GM12874 (cell line): Measurements from ENCODE around the gene CYP4V2.

Experiments used
- TF ChIP-seq, protein P1 (sequence below): IDR thresholded peaks from 2 replicates; pipeline ENCODE4 v1.5.1; 2011; ENCODE audit warnings: low read depth, mild to moderate bottlenecking, control low read depth, low read length, moderate library complexity; ENCODE audit not compliant: insufficient read depth

The CYP4V2 gene

DNA sequence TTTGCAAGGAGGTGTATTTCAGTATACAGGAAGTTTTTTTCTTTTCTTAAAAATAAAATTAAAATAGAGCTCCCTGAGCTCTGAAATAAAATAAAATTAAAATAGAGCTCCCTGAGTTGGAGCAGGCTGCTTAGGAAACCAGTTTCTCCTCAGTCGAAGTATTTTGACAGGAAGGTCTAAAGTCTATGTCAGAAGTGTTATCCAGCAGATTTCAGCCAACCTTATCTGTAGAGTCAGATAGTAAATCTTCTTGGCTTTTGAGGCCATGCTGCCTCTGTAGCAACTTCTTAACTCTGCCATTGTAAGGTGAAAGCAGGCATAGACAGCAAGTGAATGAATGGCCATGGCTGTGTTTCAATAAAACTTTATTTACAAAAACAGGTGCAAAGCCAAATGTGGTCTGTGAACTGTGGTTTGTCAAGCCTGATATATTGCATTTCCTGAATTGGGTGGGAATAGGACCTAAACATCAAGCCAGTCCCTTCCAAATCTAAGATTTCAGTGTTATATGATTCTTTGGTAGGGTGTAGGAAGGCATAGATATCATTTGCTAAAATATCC is 26.4 kb downstream of the CYP4V2 start:
- TF ChIP-seq, protein P1, sequence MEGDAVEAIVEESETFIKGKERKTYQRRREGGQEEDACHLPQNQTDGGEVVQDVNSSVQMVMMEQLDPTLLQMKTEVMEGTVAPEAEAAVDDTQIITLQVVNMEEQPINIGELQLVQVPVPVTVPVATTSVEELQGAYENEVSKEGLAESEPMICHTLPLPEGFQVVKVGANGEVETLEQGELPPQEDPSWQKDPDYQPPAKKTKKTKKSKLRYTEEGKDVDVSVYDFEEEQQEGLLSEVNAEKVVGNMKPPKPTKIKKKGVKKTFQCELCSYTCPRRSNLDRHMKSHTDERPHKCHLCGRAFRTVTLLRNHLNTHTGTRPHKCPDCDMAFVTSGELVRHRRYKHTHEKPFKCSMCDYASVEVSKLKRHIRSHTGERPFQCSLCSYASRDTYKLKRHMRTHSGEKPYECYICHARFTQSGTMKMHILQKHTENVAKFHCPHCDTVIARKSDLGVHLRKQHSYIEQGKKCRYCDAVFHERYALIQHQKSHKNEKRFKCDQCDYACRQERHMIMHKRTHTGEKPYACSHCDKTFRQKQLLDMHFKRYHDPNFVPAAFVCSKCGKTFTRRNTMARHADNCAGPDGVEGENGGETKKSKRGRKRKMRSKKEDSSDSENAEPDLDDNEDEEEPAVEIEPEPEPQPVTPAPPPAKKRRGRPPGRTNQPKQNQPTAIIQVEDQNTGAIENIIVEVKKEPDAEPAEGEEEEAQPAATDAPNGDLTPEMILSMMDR: no peak

DNA sequence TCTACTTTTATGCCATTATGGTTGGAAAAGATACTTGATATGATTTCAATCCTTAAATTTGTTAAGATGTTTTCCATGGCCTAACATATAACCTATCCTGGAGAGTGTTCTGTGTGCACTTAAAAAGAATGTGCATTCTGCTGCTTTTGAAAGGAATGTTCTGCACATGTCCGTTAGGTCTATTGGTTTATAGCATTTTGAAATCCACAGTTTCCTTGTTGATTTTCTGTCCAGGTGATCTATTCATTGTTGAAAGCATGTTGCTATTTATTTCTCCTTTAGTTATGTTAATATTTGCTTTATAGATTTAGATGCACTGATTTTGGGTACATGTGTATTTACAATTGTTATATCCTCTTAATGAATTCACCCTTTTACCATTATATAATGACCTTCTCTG is 30.3 kb downstream of the CYP4V2 start:
- TF ChIP-seq, protein P1: no peak

DNA sequence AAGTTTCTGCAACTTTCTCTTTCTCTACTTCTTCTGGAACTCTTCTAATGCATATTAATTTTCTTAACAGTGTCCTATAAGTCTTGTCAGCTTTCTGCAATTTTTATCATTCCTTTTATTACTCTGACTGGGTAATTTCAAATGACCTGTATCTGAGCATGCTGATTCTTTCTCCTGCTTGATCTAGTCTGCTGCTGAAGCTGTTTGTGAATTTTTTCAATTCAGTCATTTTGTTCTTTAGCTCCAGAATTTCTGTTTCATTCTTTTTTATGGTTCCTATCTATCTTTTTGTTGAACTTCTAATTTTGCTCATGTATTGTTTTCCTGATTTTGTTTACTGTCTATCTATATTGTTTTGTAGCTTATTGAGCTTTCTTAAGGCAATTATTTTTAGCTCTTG is 34.5 kb downstream of the CYP4V2 start:
- TF ChIP-seq, protein P1: no peak

DNA sequence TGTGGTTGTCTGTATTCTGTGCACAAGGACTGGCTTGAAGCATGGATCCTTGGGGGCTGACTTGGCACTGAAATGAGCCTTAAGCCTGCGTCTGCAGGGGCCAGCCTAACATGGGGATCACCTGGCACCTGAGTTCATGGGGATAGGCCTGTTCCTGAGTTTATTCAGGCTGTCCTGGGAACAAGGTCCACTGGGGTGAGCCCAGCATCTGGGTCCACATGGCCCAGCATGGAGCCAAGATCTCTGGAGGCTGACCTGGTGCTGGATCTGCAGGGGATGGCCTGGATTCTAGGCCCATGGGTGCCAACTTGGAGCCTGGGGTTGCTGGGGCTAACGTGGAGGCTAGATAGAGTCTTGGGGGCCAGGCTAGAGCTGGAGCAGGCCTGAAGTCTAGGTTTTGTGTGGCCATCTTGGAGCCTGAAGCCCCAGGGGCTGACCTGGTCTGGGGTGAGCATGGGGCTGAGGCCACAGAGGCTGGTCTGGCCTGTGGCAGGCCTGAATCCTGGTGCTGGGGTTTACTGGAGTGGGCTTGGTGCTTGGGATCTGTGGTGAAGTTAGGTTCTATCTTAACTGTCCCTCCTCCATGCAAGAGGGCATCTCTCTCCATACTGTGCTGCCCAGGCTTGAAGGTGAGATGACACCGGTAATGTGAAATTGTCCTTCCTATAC is 35.3 kb downstream of the CYP4V2 start:
- TF ChIP-seq, protein P1: no peak

DNA sequence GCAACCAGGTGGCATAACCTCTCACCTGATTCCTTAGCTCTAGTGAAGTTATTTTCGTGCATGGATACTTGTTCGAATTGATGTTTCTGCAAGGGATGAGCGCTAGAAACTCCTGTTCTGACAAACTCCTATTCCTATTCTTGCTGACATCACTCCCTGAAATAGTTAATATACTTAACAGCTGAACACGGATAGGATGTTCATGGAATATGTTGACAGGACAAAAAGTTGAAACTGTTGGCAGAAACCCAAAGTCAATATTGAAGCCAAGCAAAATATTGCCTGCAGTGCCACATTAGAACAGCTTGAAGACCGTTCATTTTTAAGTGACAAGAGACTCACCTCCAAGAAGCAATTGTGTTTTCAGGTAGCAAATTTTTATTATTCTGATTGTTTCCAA is 35.9 kb downstream of the CYP4V2 start, which contains the start of gene KLKB1:
Gene KLKB1, plus strand, starts transcription at position 287 of the 400 bp plus-strand sequence. CDS start 689 bp downstream, outside the sequence.
- TF ChIP-seq, protein P1: no peak

DNA sequence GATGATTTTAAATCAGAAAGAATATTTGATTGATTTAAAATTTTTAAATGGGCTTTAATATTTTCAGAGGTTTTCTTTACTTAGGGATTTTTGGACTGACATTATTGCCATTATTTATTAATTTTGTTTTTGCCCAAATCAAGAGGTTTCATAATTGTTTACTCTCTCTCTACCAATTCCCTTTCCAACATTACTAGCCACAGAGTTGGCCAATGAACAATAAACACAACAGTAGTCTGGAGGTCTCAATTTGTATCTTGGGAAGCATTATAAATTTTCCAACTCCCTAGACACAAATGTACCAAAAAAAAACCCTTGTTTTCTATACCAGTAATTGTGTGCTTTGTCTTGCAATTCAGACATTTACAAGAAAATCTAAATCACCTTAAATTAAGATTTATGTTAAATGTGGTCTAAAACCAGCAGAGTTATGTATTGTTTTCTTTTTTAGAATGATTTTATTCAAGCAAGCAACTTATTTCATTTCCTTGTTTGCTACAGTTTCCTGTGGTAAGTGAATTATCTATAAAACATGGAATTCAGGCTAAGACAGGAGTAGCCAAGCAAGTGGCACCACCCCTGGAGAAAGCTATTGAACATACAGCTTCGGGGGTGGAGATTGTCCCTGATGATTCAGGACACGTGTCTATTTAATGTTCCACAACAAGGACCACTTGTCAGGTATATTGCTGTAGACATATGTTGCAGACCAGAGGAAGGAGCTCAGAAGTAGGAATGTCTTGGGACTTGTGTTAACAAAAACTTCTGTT is 36.6 kb downstream of the CYP4V2 start:
- TF ChIP-seq, protein P1: no peak

DNA sequence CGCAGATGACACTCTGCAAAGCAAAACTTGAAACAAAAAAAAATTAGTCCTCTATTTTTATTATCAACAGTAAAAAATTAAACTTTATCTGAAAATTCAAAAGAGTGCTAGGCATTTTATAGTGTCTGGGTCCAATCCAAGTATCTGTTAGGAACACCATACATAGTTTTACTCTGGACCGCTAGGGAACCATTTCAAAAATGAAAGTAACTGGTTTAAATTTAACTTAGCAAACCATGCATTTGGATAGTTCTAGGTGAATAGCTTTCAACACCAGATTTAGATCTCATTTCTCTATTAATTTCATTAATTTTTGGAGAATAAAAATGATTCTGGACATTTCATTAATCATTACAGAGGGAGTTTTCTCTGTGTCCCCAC is 37.1 kb downstream of the CYP4V2 start:
- TF ChIP-seq, protein P1: no peak
